ENCODE measurements around the gene CDH13.

CDH13 gene

GRCh38 chr16:82630219-82630618, 3.5 kb downstream of the CDH13 start:
- no peaks in the 10 kb centered on the region for H3K4me1 ChIP-seq (ENCODE audit: low read length)
- no peak overlapping the region for H3K27ac ChIP-seq (ENCODE audit: low read length)
- peaks cover 9% of the 10 kb centered on the region; the same call in 1 of the 2 replicates for H3K27me3 ChIP-seq (ENCODE audit: low read depth, low read length)
- no peaks in the 10 kb centered on the region for H3K9me3 ChIP-seq (ENCODE audit: insufficient read depth, low read length)
- TF ChIP-seq CTCF (IDR thresholded peaks at IDR 0.05; ENCODE audit: low read depth, low read length): no peak
- TF ChIP-seq EZH2phosphoT487 (IDR thresholded peaks at IDR 0.05; ENCODE audit: low read depth): no peak
- H3K4me2 ChIP-seq (ENCODE audit: low read length): no peak overlapping the region
- H2AFZ ChIP-seq (ENCODE audit: low read depth, low read length): no peak overlapping the region
- H3K36me3 ChIP-seq (replicated peaks; ENCODE audit: low read depth, low read length): no peaks in the 10 kb centered on the region
- no peaks in the 10 kb centered on the region for H3K79me2 ChIP-seq (ENCODE audit: low read length)
- no peak overlapping the region for H3K9ac ChIP-seq (ENCODE audit: low read length)
- no peaks in the 10 kb centered on the region for H4K20me1 ChIP-seq (ENCODE audit: insufficient read depth, low read length)
- H3K4me3 ChIP-seq (ENCODE audit: low read length): no peak overlapping the region

- no peak overlapping the region for H3K9ac ChIP-seq (ENCODE audit: low read length)
These were observed 3.9 kb downstream of the CDH13 start for GRCh38 chr16:82630688-82631087.

GRCh38 chr16:82631701-82632685, 5.2 kb downstream of the CDH13 start:
- H3K27ac ChIP-seq (ENCODE audit: low read length): no peak overlapping the region
- no peaks in the 10 kb centered on the region for H3K4me1 ChIP-seq (ENCODE audit: low read length)
- H3K79me2 ChIP-seq (ENCODE audit: low read length): no peaks in the 10 kb centered on the region
- H3K27me3 ChIP-seq (ENCODE audit: low read depth, low read length): peaks cover 9% of the 10 kb centered on the region; the same call in 1 of the 2 replicates
- H2AFZ ChIP-seq (ENCODE audit: low read depth, low read length): no peak overlapping the region
- no peaks in the 10 kb centered on the region for H4K20me1 ChIP-seq (ENCODE audit: insufficient read depth, low read length)
- no peak overlapping the region for H3K4me3 ChIP-seq (ENCODE audit: low read length)
- no peaks in the 10 kb centered on the region for H3K9me3 ChIP-seq (ENCODE audit: insufficient read depth, low read length)
- H3K4me2 ChIP-seq (ENCODE audit: low read length): no peak overlapping the region
- H3K9ac ChIP-seq (ENCODE audit: low read length): no peak overlapping the region
- no peaks in the 10 kb centered on the region for H3K36me3 ChIP-seq (replicated peaks; ENCODE audit: low read depth, low read length)
- no peak for TF ChIP-seq EZH2phosphoT487 (IDR thresholded peaks at IDR 0.05; ENCODE audit: low read depth)
- TF ChIP-seq CTCF (IDR thresholded peaks at IDR 0.05; ENCODE audit: low read depth, low read length): peak; percentile 35

More at GRCh38 chr16:82630688-82631087, 3.9 kb downstream of the CDH13 start:
- Histone ChIP-seq H3K79me2 (ENCODE audit: low read length) (no peaks in the 10 kb centered on the region), H3K36me3 (replicated peaks; ENCODE audit: low read depth, low read length) (no peaks in the 10 kb centered on the region), H3K9me3 (ENCODE audit: insufficient read depth, low read length) (no peaks in the 10 kb centered on the region), H3K27me3 (ENCODE audit: low read depth, low read length) (peaks cover 9% of the 10 kb centered on the region; the same call in 1 of the 2 replicates), H3K27ac (ENCODE audit: low read length) (no peak overlapping the region), H3K4me2 (ENCODE audit: low read length) (no peak overlapping the region), H3K4me1 (ENCODE audit: low read length) (no peaks in the 10 kb centered on the region), H3K4me3 (ENCODE audit: low read length) (no peak overlapping the region), H4K20me1 (ENCODE audit: insufficient read depth, low read length) (no peaks in the 10 kb centered on the region), H2AFZ (ENCODE audit: low read depth, low read length) (no peak overlapping the region)
- TF ChIP-seq CTCF (IDR thresholded peaks at IDR 0.05; ENCODE audit: low read depth, low read length) (peak; percentile 33), EZH2phosphoT487 (IDR thresholded peaks at IDR 0.05; ENCODE audit: low read depth) (no peak)

- Histone ChIP-seq H3K9ac (ENCODE audit: low read length) (no peak overlapping the region), H3K4me3 (ENCODE audit: low read length) (no peak overlapping the region), H3K27ac (ENCODE audit: low read length) (no peak overlapping the region), H3K9me3 (ENCODE audit: insufficient read depth, low read length) (no peaks in the 10 kb centered on the region), H3K27me3 (ENCODE audit: low read depth, low read length) (peaks cover 9% of the 10 kb centered on the region; the same call in 1 of the 2 replicates), H4K20me1 (ENCODE audit: insufficient read depth, low read length) (no peaks in the 10 kb centered on the region), H3K36me3 (replicated peaks; ENCODE audit: low read depth, low read length) (no peaks in the 10 kb centered on the region), H3K4me2 (ENCODE audit: low read length) (no peak overlapping the region), H3K4me1 (ENCODE audit: low read length) (no peaks in the 10 kb centered on the region), H3K79me2 (ENCODE audit: low read length) (no peaks in the 10 kb centered on the region), H2AFZ (ENCODE audit: low read depth, low read length) (no peak overlapping the region)
- TF ChIP-seq CTCF (IDR thresholded peaks at IDR 0.05; ENCODE audit: low read depth, low read length) (no peak), EZH2phosphoT487 (IDR thresholded peaks at IDR 0.05; ENCODE audit: low read depth) (no peak)
These were observed 7.3 kb downstream of the CDH13 start for GRCh38 chr16:82633964-82634600.

Measured in OCI-LY3 (cell line).